Forelimb muscle (tissue), 1 donor: ENCODE data around the gene ACBD3. TPM values are rescaled to one million over a fixed set of nuclear protein-coding genes. Genes with fewer than 3 reads are reported as not detected.

ENCODE experiments used
- DNase-seq: peaks from one replicate; pipeline ENCODE4 v3.0.0-alpha.2; 2013; ENCODE audit warnings: low read depth
- polyA plus RNA-seq: library from polyadenylated mRNA; unstranded; fragments of 120-200 nt; gene quantifications from one replicate; pipeline ENCODE4 v1.2.1, GENCODE V29; 2013; ENCODE audit not compliant: insufficient read length

ACBD3 gene
- polyA plus RNA-seq, 1 donor: 45.0 TPM

DNA sequence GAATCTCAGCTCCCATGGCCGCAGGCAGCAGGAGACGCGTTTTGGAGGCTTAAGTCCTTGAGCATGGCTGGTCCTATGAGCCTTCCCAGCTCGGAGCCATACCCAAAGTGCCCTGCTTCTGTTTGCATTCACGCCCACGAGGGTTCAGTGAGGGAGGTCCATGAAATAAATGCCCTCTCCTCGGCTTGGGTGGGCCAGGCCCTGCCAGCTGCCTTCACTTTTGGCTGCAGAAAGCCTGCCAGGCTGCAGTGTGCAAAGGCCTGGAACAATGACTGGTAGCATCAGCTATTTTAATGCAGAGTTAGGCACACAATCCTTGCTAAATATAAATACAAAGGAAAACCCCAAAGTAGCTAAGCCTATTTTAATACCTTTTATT is 74.7 kb downstream of the ACBD3 start:
- no peak for DNase-seq

DNA sequence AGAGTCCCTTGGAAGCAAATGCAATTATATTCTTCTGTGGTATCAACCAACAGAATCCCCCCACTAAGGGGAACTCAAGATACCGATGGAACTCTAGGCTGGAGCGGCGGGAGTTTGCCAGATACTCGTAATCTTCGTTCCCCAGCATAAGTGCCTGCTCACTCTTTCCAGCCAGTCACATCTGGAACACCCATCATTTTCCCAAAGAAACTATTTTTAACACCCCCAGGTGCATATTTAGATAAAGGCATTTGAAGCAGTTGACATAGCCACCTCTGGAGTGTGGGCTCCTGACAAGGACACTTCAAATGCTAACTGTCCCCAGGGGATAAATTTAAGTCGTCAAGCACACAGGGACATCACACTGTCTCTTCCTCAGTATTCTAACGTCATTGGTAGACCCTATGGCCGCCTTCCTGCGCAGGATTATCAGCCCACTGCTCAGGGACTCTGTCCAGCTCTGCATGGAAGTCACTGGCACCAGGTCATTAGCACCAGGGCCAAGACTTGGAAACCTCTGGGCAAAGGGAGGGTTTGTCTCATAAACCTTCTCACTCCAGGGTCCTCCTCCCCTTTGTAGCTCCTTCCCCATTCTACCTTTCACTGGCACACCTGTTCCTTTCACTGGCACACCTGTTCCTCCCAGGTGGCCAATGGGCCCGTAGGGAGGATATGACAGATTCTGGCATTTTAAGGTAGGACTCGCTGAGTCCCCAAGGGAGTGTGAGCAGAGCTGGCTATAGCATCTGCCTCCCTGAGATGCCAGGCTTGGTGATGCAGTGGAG is 75.3 kb downstream of the ACBD3 start:
- no peak for DNase-seq

DNA sequence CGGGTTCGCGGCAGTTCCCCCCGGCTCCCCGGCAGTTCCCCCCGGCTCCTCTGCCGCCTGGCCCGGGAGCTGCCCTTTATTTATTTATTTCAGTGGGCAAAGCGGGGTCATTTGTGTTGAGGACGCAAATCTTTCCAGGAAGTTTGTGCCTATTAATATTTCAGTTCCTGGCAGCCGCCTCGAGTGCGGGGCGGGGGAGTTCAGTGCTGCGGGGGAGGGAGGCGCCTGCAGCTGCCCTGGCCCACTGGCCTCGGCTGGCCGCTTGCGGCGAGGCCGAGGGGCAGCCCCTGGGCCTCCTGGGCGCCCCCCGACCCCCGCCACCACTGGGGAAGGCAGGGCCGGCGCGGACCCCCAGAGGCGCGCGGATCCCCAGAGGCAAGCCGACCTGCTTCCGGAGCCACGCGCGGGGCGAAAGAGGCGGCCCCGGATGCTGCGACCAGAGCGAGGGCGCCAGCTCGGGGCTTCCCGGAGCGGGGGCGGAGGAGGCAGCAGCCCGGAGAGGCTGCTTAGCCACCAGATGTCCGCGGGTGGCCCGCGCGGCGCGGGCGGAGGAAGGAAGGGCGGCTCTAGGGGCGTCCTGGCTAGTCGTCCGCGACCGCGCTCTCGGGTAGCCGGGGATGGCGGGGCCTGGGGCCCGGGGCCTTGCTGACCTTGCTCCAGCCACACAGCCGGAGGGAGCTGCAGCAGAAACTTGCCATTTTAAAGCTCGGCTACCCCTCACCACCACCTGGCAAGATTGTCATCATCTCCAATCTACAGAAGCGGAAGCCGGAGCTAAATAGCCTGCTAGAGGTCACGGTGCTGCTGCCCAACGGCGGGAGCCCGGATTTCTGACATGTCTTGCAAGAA is 76.1 kb downstream of the ACBD3 start:
- DNase-seq: peak; percentile 31

- DNase-seq: peak; percentile 40
Observed at GRCh38 chr1:226109829-226110248, 76.7 kb downstream of the ACBD3 start.

- DNase-seq: no peak
Observed at GRCh38 chr1:226108935-226109828, 77.4 kb downstream of the ACBD3 start.

DNA sequence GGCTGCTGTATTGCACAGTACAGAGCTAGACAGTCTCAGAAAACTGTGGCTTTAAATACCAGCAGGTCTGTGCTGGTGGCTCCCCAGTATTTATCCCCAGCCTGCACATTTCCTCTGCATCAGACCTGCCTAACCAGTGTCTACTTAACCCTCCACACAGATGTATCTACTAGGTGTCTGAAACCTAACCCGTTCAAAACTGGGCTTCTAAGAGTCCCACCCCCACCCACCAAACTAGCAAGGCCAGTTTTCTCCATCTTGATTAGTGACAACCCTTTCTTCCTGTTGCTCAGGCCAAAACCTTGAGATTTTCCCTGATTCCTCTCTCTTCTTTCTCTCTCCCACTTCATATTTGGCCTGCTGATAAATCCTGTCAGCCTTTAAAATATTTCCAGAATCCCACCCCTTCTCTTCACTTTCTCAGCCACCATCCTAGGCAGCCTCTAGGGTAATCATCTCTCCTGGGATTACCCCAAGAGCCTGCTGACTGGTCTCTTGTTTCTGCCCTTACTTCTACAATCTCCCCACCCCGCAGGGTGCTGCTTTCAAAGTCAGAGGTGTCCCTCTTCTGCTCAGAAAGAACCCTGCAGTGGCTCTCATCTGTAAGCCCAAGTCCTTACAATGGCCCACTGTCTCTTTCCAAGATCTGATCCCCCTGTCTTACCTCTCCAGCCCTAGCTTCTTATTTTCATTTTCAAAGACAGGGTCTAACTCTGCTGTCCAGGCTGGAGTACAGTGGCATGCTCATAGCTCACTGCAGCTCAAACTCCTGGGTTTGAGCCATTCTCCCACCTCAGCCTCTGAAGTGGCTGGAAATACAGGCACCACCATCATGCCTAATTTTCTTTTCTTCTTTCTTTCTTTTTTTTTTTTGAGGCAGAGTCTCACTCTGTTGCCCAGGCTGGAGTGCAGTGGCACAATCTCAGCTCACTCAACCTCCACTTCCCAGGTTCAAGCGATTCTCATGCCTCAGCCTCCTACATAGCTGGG is 78.8 kb downstream of the ACBD3 start:
- no peak for DNase-seq

DNA sequence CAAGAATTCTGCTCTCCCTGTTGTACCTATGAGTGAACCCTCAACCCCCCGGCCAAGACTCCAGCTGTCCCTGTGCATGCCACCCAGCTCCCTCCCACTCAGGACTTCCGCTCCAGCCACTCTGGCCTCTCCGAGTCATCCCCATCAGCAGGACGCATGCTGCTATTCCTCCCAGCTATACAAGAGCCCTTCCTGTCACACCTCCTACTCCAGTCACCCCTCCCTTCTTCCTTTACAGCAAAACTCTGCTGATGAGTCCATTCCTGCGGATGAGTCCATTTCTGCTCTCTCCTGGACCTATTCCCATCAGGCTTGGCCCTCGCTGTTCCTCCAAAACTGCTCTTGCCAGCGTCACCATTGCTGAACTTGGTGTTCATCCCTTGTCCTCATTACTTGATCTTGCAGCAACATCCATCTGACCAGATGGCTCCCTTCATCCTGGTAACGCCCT is 81.8 kb downstream of the ACBD3 start:
- DNase-seq: no peak

GRCh38 chr1:226100436-226101391 is 85.8 kb downstream of the ACBD3 start:
- DNase-seq: no peak

GRCh38 chr1:226098870-226099835 is 87.4 kb downstream of the ACBD3 start:
- DNase-seq: no peak

DNA sequence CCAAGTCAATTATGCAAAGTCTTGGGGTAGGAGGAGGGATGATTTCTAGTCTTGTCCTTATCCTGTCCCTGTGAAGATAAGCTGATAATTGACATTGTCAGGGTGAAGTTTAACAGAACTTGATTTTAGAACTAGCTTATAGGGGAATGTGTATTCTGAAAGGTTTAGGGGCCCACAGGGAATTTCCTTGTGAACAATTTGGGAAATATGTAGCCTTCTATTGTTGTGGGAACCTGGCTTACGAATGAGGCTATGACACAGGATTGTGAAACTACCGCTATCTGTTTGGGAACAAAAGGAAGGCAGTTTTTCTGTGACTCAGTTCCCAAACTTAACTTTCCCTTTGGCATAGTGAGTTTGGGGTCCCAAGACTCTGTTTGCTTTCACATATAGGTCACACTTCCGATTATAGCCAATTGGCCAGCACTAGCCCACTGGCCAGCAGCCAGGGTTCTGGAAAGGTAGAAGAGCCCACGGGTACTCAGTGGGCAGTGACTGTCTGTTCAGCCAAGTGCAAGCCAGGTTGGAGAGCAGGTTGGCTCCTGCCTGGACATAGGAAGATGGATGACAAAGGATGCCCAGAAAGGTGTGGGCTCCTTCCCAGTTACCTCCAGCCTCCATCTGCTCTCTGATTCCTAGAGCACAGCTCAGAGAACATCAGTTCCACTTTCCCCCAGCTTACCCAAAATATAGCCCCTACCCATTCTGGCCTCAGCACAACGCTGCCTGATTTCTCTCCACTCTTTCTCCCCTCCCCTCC is 88.5 kb downstream of the ACBD3 start:
- no peak for DNase-seq

DNA sequence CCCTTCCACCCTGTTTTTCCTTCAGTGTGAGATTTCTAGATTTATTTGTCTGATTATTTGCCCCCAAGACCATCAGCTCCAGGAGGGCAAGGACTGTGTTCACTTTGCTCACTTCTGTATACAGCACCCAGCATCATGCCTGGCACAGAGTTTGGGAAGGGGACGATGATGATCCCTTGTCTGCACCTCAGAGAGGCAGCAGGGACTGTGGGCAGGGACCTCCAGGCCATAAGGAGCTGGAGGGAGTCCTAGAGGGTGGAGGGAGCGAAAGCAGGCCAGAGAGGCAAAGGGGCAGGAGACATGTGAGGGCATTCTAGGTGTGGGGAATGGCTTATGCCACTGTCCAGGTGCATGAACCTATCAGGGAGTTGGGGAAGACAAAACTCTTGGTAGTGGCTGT is 91.3 kb downstream of the ACBD3 start:
- DNase-seq: no peak

Other genes starting within 250 kb of the ACBD3 start
- gene LEFTY2, start 245.5 kb downstream of the ACBD3 start, polyA plus RNA-seq: 6.4 TPM
- 13.3 TPM for gene SDE2, start 187.4 kb downstream of the ACBD3 start, polyA plus RNA-seq
- 555 TPM for gene H3-3A, start 124.0 kb downstream of the ACBD3 start, polyA plus RNA-seq
- 0.44 TPM for gene MIXL1, start 36.9 kb upstream of the ACBD3 start, polyA plus RNA-seq
- gene LIN9, start 122.4 kb upstream of the ACBD3 start, polyA plus RNA-seq: 6.7 TPM
- 95.9 TPM for gene PARP1, start 221.4 kb upstream of the ACBD3 start, polyA plus RNA-seq